ENCODE data around the gene TMEM63C.

The TMEM63C gene

GRCh38 chr14:77217551-77217950, 36.0 kb downstream of the TMEM63C start:
- Histone ChIP-seq H3K27ac (ENCODE audit: low read depth, low read length) (no peak overlapping the region), H3K36me3 (ENCODE audit: control insufficient read depth in 5 of 5, insufficient read depth in 5 of 5, low read length in 5 of 5) (no peaks in the 10 kb centered on the region), H3K27me3 (ENCODE audit: control insufficient read depth in 5 of 5, insufficient read depth in 4 of 5, low read length in 5 of 5) (peaks cover 0 to 34% (median 12%) of the 10 kb centered on the region in 5 donors), H3K4me1 (ENCODE audit: control insufficient read depth in 5 of 5, insufficient read depth in 5 of 5, low read length in 5 of 5) (no peaks in the 10 kb centered on the region), H3K9ac (ENCODE audit: low read length in 5 of 5) (no peak overlapping the region), H3K9me3 (ENCODE audit: control insufficient read depth in 5 of 5, low read length in 5 of 5) (no peaks in the 10 kb centered on the region), H3K4me3 (ENCODE audit: low read depth in 1 of 5, low read length in 5 of 5) (no peak overlapping the region)

- Histone ChIP-seq H3K27me3 (ENCODE audit: control insufficient read depth in 5 of 5, insufficient read depth in 4 of 5, low read length in 5 of 5) (peaks cover 0 to 25% (median 8%) of the 10 kb centered on the region in 5 donors), H3K9ac (ENCODE audit: low read length in 5 of 5) (no peak overlapping the region), H3K9me3 (ENCODE audit: control insufficient read depth in 5 of 5, low read length in 5 of 5) (no peaks in the 10 kb centered on the region), H3K27ac (ENCODE audit: low read depth, low read length) (no peak overlapping the region), H3K4me3 (ENCODE audit: low read depth in 1 of 5, low read length in 5 of 5) (no peak overlapping the region), H3K36me3 (ENCODE audit: control insufficient read depth in 5 of 5, insufficient read depth in 5 of 5, low read length in 5 of 5) (no peaks in the 10 kb centered on the region), H3K4me1 (ENCODE audit: control insufficient read depth in 5 of 5, insufficient read depth in 5 of 5, low read length in 5 of 5) (peaks cover 0 to 7% (median 0%) of the 10 kb centered on the region in 5 donors)
Measured at GRCh38 chr14:77219591-77219990, 38.0 kb downstream of the TMEM63C start.

DNA sequence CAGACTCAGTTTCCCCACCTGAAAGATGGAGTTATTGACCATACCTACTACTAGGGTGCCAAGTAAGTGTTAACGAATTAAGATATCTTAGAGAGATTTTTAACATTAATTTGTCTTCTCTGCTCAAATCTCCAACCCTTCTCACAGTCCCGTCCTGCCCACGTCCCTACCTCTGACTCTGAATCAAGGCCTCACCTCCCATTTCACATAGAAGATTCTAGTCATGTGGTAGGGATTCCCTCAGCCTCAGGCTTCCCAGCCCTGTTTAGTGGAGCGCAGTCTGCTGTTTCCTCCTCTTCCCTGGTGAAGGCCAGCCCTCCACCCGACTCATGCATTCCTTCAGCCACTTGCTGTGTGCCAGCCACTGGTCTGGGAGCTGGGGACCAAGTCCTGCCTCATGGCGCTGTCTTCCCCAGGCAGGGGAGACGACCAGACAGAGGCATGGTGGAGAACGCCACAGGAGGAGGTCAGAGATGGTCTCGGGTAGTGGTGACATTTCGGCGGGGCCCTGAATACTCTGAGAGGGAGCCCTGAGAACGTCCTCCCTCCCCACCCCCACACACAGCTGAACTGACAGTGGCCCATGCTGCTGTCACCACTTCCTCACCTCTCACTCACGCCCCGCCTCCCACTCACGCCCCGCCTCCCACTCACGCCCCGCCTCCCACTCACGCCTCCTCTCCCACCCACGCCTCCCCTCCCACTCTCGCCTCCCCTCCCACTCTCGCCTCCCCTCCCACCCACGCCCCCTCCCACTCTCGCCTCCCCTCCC, 38.8 kb downstream of the TMEM63C start:
- H3K4me1 ChIP-seq (ENCODE audit: control insufficient read depth in 5 of 5, insufficient read depth in 5 of 5, low read length in 5 of 5): peaks cover 0 to 7% (median 0%) of the 10 kb centered on the region in 5 donors
- no peak overlapping the region for H3K4me3 ChIP-seq (ENCODE audit: low read depth in 1 of 5, low read length in 5 of 5)
- no peak overlapping the region for H3K9ac ChIP-seq (ENCODE audit: low read length in 5 of 5)
- H3K9me3 ChIP-seq (ENCODE audit: control insufficient read depth in 5 of 5, low read length in 5 of 5): no peaks in the 10 kb centered on the region
- peaks cover 0 to 21% (median 8%) of the 10 kb centered on the region in 5 donors for H3K27me3 ChIP-seq (ENCODE audit: control insufficient read depth in 5 of 5, insufficient read depth in 4 of 5, low read length in 5 of 5)
- no peak overlapping the region for H3K27ac ChIP-seq (ENCODE audit: low read depth, low read length)
- H3K36me3 ChIP-seq (ENCODE audit: control insufficient read depth in 5 of 5, insufficient read depth in 5 of 5, low read length in 5 of 5): no peaks in the 10 kb centered on the region

DNA sequence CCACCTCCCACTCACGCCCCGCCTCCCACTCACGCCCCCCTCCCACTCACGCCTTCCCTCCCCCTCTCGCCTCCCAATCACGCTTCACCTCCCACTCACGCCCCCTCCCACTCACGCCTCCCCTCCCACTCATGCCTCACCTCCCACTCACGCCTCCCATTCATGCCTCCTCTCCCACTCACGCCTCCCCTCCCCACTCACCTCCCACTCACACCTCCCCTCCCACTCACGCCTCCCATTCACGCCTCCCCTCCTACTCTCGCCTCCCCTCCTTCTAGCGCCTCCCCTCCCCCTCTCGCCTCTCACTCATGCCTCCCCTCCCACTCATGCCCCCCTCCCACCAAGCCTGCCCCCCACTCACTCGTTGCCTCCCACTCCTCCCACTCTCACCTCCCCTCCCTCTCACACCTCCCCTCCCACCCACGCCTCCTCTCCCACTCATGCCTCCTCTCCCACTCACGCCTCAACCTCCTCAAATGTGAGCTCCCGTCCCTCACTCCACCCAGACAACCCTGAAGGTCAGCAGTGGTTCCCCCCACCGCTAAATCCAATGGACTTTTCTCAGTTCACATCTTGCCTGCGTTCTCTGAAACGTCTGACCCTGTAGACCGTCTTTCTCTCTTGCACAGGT, 39.8 kb downstream of the TMEM63C start:
- no peaks in the 10 kb centered on the region for H3K36me3 ChIP-seq (ENCODE audit: control insufficient read depth in 5 of 5, insufficient read depth in 5 of 5, low read length in 5 of 5)
- no peak overlapping the region for H3K4me3 ChIP-seq (ENCODE audit: low read depth in 1 of 5, low read length in 5 of 5)
- peaks cover 0 to 15% (median 8%) of the 10 kb centered on the region in 5 donors for H3K27me3 ChIP-seq (ENCODE audit: control insufficient read depth in 5 of 5, insufficient read depth in 4 of 5, low read length in 5 of 5)
- peaks cover 0 to 7% (median 0%) of the 10 kb centered on the region in 5 donors for H3K4me1 ChIP-seq (ENCODE audit: control insufficient read depth in 5 of 5, insufficient read depth in 5 of 5, low read length in 5 of 5)
- H3K9me3 ChIP-seq (ENCODE audit: control insufficient read depth in 5 of 5, low read length in 5 of 5): no peaks in the 10 kb centered on the region
- H3K27ac ChIP-seq (ENCODE audit: low read depth, low read length): no peak overlapping the region
- no peak overlapping the region for H3K9ac ChIP-seq (ENCODE audit: low read length in 5 of 5)

- no peak overlapping the region for H3K4me3 ChIP-seq (ENCODE audit: low read depth in 1 of 5, low read length in 5 of 5)
- no peak overlapping the region for H3K27ac ChIP-seq (ENCODE audit: low read depth, low read length)
- no peaks in the 10 kb centered on the region for H3K9me3 ChIP-seq (ENCODE audit: control insufficient read depth in 5 of 5, low read length in 5 of 5)
- H3K4me1 ChIP-seq (ENCODE audit: control insufficient read depth in 5 of 5, insufficient read depth in 5 of 5, low read length in 5 of 5): peaks cover 0 to 7% (median 0%) of the 10 kb centered on the region in 5 donors
- H3K36me3 ChIP-seq (ENCODE audit: control insufficient read depth in 5 of 5, insufficient read depth in 5 of 5, low read length in 5 of 5): no peaks in the 10 kb centered on the region
- H3K9ac ChIP-seq (ENCODE audit: low read length in 5 of 5): no peak overlapping the region
- peaks cover 0 to 15% (median 3%) of the 10 kb centered on the region in 5 donors for H3K27me3 ChIP-seq (ENCODE audit: control insufficient read depth in 5 of 5, insufficient read depth in 4 of 5, low read length in 5 of 5)
Measured at GRCh38 chr14:77222546-77223225, 41.1 kb downstream of the TMEM63C start.

DNA sequence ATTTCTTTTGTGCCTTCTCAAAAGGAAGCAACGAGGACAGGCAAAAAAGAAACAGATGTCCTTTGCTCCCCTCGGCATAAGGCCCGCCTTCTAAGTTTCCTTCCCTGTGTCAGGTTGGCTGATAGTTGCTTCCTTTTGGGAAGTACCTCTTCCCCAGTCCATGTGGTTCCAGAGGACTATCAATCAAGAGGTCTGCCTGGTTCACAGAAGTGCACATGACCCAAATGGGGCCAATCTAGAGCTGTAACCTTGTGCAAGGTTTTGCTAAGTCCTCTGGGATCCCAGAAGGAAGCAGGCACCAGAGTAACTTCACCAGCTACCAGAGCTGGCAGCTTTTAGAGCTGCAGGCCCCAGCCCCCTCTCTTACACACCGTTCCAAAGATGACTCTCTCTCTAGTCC, 42.6 kb downstream of the TMEM63C start:
- Histone ChIP-seq H3K36me3 (ENCODE audit: control insufficient read depth in 5 of 5, insufficient read depth in 5 of 5, low read length in 5 of 5) (no peaks in the 10 kb centered on the region), H3K4me1 (ENCODE audit: control insufficient read depth in 5 of 5, insufficient read depth in 5 of 5, low read length in 5 of 5) (peaks cover 0 to 7% (median 0%) of the 10 kb centered on the region in 5 donors), H3K9ac (ENCODE audit: low read length in 5 of 5) (no peak overlapping the region), H3K27ac (ENCODE audit: low read depth, low read length) (no peak overlapping the region), H3K27me3 (ENCODE audit: control insufficient read depth in 5 of 5, insufficient read depth in 4 of 5, low read length in 5 of 5) (peaks cover 0 to 13% (median 3%) of the 10 kb centered on the region in 5 donors), H3K9me3 (ENCODE audit: control insufficient read depth in 5 of 5, low read length in 5 of 5) (no peaks in the 10 kb centered on the region), H3K4me3 (ENCODE audit: low read depth in 1 of 5, low read length in 5 of 5) (no peak overlapping the region)

GRCh38 chr14:77225254-77225653, 43.7 kb downstream of the TMEM63C start:
- Histone ChIP-seq H3K27me3 (ENCODE audit: control insufficient read depth in 5 of 5, insufficient read depth in 4 of 5, low read length in 5 of 5) (peaks cover 0 to 3% (median 2%) of the 10 kb centered on the region in 5 donors), H3K9ac (ENCODE audit: low read length in 5 of 5) (no peak overlapping the region), H3K4me3 (ENCODE audit: low read depth in 1 of 5, low read length in 5 of 5) (no peak overlapping the region), H3K9me3 (ENCODE audit: control insufficient read depth in 5 of 5, low read length in 5 of 5) (no peaks in the 10 kb centered on the region), H3K27ac (ENCODE audit: low read depth, low read length) (no peak overlapping the region), H3K36me3 (ENCODE audit: control insufficient read depth in 5 of 5, insufficient read depth in 5 of 5, low read length in 5 of 5) (no peaks in the 10 kb centered on the region), H3K4me1 (ENCODE audit: control insufficient read depth in 5 of 5, insufficient read depth in 5 of 5, low read length in 5 of 5) (peaks cover 0 to 7% (median 0%) of the 10 kb centered on the region in 5 donors)

GRCh38 chr14:77225892-77226557, 44.4 kb downstream of the TMEM63C start:
- Histone ChIP-seq H3K27me3 (ENCODE audit: control insufficient read depth in 5 of 5, insufficient read depth in 4 of 5, low read length in 5 of 5) (peaks cover 0 to 2% (median 0%) of the 10 kb centered on the region in 5 donors), H3K4me3 (ENCODE audit: low read depth in 1 of 5, low read length in 5 of 5) (no peak overlapping the region), H3K27ac (ENCODE audit: low read depth, low read length) (no peak overlapping the region), H3K9me3 (ENCODE audit: control insufficient read depth in 5 of 5, low read length in 5 of 5) (peaks cover 0 to 4% (median 3%) of the 10 kb centered on the region in 5 donors), H3K36me3 (ENCODE audit: control insufficient read depth in 5 of 5, insufficient read depth in 5 of 5, low read length in 5 of 5) (no peaks in the 10 kb centered on the region), H3K9ac (ENCODE audit: low read length in 5 of 5) (no peak overlapping the region), H3K4me1 (ENCODE audit: control insufficient read depth in 5 of 5, insufficient read depth in 5 of 5, low read length in 5 of 5) (peaks cover 0 to 7% (median 0%) of the 10 kb centered on the region in 5 donors)

- Histone ChIP-seq H3K27me3 (ENCODE audit: control insufficient read depth in 5 of 5, insufficient read depth in 4 of 5, low read length in 5 of 5) (no peaks in the 10 kb centered on the region), H3K9ac (ENCODE audit: low read length in 5 of 5) (no peak overlapping the region), H3K36me3 (ENCODE audit: control insufficient read depth in 5 of 5, insufficient read depth in 5 of 5, low read length in 5 of 5) (no peaks in the 10 kb centered on the region)
Measured at GRCh38 chr14:77228056-77228455, 46.5 kb downstream of the TMEM63C start.

More at GRCh38 chr14:77228056-77228455, 46.5 kb downstream of the TMEM63C start:
- peaks cover 0 to 8% (median 4%) of the 10 kb centered on the region in 5 donors for H3K9me3 ChIP-seq (ENCODE audit: control insufficient read depth in 5 of 5, low read length in 5 of 5)
- no peak overlapping the region for H3K4me3 ChIP-seq (ENCODE audit: low read depth in 1 of 5, low read length in 5 of 5)
- peaks cover 0 to 7% (median 0%) of the 10 kb centered on the region in 5 donors for H3K4me1 ChIP-seq (ENCODE audit: control insufficient read depth in 5 of 5, insufficient read depth in 5 of 5, low read length in 5 of 5)
- no peak overlapping the region for H3K27ac ChIP-seq (ENCODE audit: low read depth, low read length)
